Frontal cortex (tissue), 4 donors: ENCODE results near the gene CST5. TPM values are rescaled to one million over a fixed set of nuclear protein-coding genes. Genes with fewer than 3 reads are reported as not detected.
"Not testable (repeated sequence)": the region's sequence is repeated elsewhere in the genome, so short reads cannot be mapped to it uniquely, and the experiment has no call there.

Experiments used
- DNase-seq, 2 donors: peaks; one replicate each; pipeline ENCODE4 v3.0.0; 2012; ENCODE audit warnings: low spot score in 2 of 2
- FAIRE-seq: peaks from 2 replicates; lab custom pipeline; 2012; peaks lifted over from hg19 to GRCh38; lab: Jason Lieb, UNC
- total RNA-seq: library from RNA; depleted of rRNA; stranded (reverse); fragments of >200 nt; gene quantifications from one replicate; pipeline ENCODE4 v1.2.3, GENCODE V29; 2014
- donor health status: control.
- donor health status: control.
- donor health status: control.

The CST5 gene, protein sequence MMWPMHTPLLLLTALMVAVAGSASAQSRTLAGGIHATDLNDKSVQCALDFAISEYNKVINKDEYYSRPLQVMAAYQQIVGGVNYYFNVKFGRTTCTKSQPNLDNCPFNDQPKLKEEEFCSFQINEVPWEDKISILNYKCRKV
- not detected for total RNA-seq

DNA sequence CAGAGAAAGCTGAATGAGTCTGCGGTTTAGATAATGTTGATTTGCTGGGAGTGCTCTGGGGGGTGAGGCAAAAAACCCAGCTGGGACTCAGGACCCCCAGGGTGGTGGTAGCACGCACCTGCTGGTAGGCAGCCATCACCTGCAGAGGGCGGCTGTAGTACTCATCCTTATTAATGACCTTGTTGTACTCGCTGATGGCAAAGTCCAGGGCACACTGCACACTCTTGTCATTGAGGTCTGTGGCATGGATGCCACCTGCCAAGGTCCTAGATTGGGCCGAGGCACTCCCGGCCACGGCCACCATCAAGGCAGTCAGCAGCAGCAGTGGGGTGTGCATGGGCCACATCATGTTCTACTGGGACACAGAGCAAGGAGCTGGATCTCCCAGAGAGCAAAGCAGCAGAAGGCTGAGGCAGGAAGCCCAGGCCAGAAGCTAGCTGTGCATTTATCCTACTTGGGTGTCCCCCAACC, at the start of gene CST5:
CST5 (minus strand) TSS at position 421 of the 471 bp plus-strand sequence; CDS start at position 349, 72 bp downstream.
- FAIRE-seq (no peak), DNase-seq (no peak)

DNA sequence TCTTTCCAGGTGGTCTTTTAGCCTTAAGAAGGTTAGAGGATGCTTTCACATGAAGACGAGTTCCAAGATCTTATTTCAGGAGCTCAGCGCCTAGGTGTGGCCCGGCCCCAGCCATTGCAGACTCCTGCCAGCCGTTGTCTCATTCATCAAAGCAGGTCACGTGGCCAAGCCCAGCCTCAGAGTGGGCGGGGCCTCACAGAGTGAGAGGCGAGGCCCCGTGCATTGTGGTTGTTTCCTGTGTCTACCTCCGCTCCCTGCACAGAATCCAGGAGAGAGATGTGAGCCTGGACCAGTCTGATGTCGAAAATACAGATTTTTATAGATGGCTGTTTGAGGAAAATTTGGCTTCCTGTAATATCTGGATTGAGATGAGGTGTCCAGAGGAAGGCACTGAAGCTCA, 49.2 kb upstream of the CST5 start:
- DNase-seq (no peak), FAIRE-seq (no peak)

DNA sequence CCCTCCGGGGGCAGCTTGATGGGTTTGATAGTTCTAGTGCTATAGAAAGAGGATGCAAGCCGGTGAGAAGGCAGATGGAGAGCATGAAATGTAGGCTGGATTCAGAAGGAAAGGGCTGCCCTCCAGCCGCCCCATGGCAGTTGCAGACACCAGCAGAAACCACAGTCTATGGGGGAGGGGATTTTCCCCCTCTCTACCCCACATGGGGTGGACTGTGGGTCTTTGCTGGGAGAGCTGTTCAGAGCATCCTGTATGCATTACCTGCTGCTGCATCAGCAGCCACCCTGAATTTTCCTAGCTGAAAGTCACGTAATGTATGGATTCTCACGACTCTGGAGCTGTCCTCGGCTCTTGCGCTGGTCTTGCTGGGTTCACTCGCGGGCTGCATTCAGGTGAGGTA, 48.8 kb upstream of the CST5 start:
- DNase-seq (no peak), FAIRE-seq (no peak)

DNA sequence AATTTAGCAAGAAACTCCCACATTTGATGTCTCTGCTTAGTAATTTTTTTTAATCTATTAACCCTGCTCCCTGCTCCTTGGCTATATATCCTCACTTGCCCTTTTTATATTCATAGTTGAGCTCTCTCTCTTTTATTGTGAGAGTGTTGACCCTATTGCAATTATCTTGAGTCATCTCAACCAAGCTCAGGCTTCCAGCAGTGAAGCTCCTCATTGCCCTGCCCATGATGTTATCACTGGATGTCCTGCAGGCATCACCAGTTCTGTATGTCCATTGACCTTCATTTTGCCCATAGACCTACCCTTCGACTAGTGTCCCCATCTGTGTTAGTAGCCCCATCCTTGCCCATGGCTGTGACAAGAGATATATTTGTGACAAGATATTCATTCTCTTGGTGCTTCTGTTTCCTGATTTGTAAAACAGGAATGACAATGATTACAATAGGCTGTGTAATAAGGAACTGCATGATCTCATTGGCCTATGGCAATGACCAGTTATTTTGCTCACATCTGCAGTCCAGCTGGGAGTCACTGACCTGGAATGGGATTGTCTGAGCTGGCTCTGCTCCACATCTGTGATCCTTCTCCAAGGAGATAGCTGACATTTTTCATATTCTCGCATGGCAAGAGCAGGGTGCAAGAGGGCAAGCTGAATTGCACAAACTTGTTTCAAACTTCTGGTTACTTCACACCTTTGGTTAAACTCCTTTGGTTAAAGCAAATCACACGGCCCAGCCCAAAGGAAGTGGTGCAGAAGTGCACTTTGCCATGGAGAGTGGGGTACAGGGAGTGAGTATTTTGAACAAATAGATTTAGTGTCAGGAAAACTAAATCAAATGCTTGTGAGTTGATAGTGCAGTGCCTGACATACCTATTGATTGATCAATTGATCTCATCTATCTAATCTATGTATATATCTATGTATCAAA, 47.7 kb upstream of the CST5 start:
- FAIRE-seq (no peak), DNase-seq (no peak)

DNA sequence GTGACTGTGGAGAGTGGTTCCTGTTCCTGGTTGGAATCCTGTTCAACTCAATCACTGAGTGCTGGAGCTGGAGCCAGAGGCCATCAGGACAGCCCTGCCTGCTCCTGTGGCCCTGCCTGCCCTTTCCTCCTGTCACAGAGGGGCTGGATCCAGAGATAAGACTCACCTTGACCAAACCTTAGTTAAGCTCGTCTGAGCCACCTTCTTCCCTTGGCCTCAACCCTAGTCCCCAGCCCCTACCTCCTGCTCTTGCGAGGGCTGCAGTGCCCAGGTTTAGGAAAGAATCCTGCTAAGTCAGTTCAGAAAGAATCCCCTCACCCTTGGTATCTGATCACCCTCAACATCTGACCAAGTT, 47.0 kb upstream of the CST5 start:
- no peak for FAIRE-seq
- no peak for DNase-seq

DNA sequence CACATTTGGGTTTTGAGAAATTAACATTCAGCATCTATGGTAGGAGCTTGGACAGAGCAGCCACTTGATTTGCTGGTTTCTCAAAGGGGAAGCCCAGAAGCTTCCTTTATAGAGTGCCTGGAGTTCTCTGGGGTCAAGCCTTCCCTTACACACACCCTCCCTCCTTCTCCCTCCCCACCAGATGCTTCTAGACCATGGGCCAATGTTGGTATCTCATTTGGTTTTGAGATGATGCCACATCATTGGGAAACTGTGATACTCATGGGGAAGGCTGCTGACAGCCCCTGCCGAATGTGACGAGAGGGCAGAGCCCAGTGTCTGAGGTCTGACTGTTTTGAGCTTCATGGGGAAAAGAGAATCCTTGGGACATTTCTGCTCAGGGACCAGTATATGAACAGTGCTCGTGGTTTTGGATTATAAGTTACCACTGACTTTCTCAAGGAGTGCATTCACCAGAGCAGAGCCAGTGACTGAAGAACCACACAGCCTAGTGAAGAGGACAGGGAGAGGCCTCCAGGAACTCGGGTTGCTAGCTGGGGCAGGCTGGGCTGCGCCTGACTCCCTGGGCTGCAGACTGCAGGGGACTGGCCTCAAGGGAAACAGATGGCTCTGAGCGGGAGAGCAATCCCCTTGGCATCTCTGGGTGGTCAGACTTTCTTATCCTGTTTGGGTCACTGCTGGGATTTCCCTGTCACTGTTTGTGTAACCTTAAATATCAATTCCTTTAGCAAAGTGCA, 46.4 kb upstream of the CST5 start:
- DNase-seq, result no peak
- no peak for FAIRE-seq

DNA sequence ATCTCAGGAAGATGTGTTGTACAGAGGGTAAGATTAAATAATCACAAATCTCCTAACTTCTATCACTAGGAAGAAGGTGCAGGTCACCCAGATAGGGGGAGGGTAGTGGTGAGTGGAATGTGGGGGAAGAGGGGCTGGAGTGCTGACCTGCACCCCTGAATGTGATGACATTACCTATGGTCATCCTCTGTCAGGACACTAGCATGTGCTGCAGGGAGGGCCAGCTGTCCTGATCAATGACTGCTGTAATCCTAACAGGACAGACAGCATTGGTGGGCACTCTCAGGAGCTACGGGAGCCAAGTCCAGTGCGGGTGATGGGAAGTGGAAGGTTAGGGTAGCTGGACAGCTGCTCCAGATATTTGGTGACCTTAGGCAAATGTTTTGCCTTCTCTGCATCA, 45.2 kb upstream of the CST5 start:
- FAIRE-seq, result no peak
- DNase-seq, result no peak

DNA sequence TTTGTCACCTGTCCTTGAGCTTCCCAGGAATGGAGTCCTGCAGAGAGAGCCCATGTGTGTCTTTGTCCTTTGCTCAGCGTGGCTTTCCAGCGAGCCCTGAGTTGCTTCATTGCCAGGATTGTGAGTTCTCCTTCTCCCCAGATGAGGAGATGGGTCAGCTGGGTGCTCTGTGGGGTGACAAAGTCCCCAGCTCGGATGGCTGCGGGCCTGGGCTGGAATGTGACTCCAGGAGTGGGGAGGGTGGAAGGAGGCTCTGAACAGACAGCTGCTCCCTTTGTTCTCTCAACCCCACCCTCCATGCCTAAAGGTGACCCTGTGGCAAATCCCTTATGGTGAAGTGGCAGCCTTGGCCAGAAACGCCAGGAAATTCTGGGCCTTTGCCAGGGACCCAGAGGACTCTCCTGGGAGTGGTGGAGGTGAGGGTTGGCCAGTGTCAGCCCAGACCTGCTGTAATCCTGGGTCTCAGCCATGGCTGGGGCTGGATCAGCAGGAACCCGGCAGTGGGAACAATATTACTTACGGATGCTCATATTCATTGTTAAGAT, 44.4 kb upstream of the CST5 start:
- no peak for DNase-seq
- no peak for FAIRE-seq

DNA sequence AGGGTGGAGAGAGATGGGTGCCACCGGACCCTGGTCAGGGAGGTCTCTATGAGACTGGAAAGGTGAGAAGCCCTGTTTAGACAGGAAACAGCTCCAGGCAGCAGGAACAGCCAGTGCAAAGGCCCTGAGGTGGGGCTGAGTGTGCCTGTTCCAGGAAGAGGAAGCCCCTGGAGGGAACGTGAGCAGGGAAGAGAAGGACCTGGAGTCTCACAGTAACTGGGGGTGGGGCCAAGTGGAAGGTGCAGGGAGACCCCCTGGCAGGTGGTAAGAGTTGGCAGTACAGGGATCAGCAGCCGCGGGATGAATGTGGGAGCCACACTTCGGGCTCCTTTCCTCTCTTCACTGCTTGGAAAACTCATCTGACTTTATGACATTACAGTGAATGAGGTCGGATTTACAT, 43.8 kb upstream of the CST5 start:
- DNase-seq, result no peak
- no peak for FAIRE-seq

DNA sequence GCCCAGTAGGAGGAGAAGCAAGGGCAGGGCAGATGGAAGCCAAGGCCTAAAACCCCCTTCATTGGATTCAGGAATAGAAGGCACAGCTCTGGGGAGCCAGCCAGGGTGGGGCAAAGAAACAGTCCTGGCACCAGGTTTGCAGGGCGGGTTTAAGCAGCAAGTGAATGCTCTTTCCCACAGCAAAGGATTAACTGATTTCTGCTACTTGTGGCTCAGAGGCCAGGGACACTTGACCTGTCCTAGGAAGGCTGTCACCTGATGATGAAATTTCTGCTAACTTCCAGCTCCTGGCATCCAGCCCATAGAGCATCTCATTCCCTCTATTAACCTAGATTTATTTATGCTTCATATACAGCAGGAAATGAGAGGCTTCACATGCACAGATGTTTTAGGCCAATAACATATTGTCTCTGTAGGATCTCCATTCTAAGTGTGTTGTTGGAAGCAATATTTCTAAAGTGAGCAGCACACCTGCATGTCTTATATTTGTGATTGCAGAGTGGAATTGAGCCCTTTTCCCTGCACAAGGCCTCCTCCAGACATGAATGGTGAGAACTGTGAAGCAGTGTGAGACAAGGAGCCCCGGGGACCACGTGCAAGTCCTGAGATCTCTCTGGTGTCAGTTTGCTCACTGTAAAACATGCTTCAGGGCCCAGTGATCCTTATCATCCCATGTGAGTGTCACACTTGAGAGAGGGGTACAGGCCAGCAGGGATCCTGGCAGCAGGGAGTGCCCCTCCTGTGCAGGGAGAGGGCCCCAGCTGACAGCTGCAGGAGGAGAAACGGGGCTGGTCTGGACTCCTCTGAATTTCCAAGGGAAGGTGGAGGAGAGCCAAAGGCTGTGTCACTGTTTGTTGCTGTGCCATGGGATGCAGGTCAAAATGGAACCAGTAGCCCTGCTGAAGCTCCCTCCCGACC, 41.1 kb upstream of the CST5 start:
- FAIRE-seq (no peak), DNase-seq (no peak)

DNA sequence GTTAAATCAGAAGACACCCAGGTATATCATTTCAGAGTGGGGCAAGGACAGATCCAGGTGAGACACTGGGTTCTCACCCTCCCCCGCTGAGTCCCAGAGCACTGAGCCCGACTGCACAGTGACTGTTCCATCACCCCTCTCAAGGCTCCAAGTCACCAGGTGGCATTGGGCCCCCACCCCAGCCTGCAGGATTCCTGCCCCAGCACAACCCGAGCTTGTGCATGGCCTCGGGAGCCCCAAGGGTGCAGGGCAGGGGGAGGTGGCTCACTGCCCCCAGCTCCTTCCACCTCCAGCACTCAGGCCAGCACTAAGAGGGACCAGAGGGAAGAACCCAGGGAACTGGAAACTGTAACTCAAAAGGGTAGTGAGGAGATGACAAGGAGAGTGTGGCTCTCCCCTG, 39.3 kb upstream of the CST5 start:
- FAIRE-seq, result no peak
- DNase-seq, result no peak

DNA sequence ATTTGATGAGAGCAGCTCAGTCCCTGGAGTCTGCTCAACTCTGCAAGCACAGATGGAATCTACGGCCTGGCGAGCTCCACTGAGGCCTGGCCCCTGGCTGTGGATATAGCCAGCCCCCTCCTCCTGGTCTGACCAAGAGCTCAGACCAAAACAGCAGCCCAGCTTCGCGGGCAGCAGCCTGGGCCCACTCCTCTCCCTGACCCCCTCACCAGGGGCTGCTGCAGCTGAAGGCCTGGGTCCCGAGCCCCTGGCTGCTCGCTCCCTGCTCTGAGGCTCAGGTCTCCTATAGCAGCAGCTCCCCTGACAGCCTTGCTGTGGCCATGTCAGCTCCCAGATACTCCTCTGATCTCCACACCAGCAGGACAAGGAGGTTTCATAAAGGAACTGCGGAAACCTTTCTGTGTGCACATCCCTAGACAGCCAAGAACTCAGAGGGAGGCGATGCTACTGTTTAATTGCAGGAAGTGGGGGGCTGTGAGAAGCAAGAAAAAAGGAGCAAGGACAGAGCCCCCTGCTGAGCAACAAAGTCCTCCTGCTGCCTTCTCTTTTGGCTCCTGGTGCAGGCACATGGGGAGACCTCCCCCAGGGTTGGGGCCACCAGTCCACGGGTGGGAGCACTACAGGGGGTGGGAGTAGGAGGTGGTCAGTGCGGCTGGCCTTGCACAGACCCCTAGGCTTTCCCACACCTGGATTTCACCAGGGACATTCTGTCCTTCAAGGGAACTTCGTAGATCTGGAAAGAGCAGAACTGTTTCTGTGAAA, 38.7 kb upstream of the CST5 start:
- no peak for DNase-seq
- FAIRE-seq, result no peak

DNA sequence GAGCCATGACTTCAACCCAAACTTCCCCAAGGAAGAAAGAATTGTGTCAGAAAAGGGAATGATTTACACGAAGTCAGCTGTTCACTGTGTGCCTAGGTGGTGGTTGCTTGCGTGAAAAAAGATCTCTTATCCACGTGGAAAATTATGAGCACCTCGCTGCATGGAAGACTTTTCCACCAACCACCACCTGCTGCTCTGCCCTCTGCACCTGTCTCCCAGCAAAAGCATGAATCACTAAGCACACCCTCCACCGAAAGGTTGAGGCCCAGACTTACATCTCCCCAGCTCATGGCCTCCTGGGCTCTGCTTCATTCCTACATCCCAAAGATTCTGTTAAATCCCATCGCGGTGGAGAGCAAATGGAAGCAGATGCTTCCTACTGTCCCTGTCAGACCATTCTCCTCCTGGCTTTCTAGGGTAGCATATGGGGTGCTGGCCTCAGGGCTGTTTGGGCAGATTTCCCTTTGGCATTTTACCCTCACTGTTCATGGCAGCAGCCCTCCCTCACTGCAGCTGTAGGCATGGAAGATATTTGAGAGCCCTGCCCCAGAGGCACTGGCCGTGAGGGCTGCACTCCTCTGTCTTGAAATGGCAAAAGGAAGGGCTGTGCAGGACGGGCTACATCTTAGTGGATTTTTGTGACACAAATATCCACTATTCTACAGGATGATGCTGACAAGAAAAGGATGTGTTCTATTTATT, 37.6 kb upstream of the CST5 start:
- FAIRE-seq (no peak), DNase-seq (no peak)

DNA sequence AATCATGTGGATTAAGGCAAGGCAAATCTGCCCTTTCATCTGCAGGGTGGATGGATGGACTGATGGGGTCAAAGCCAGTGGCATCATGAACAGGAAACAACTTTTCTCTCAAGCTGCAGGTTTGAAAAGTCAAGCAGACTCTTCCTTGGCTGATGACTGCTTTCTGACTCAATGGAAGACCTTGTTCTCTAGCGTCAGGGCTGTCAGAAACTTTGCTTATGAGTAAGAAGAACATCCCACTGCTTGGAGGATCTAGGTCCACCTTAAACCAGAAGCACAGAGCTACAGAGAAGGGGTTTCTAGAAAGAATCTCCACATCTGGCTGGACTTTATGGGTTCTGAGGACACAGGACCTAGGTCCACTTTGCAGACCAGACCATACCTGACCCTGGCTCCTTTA, 36.3 kb upstream of the CST5 start:
- DNase-seq (no peak), FAIRE-seq (no peak)

DNA sequence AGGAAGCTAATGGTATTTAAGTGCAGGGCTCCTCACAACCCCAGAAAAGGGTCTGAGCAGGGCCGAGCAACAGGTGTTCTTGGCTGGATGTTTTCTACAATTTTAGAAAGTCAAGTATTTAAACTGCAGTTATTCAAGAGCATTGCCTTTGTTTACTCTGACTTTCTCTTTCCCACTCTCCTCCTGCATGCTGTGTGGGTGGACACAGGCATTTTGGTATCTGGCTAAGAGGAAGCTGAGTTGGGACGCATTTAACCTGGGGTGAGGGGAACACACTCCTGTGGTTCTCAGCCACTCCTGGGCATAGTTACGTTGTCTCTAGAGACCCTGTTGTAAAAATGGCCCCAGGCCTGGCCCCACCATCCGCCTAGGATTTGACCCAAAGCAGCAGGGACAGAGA, 34.9 kb upstream of the CST5 start:
- DNase-seq, FAIRE-seq: not testable (repeated sequence)

DNA sequence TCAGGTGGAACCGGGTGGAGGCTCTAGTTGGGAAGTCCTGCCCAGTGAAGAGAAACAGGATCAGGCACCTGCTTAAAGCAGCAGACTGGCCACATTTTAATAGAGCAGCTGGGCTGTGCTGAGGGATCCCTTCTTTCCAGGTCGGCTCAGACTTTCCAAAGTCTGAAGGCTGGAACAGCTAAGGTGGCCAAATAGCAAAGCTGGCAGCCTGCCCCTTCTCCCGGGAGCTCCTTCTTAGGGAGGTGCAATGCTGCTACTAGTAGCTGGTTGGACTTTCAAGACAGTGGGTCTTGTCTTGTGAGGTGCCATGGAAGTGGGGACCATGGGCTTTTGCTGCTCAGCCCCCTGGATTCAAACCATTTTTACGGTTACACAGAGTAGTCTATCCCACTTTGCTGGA, 30.7 kb upstream of the CST5 start:
- DNase-seq (no peak), FAIRE-seq (no peak)

DNA sequence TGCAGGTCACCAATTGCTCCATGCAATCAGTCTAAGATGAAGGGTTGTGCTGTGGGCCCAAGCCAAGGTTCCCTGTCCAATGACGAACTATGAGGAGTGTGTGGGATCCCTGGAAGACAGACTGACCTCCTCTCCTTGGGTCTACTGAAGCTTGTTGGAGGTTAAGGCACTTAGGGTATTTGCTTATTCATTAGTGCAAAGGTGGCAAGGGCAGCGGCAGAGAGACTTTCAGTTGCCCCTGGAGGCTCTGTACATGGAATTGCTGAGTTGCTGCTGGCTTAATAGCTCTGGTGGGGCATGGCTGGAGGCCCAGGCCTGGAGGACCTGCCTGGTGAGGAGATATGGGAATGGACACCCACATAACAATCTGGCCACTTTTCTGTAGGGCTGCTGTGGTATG, 29.8 kb upstream of the CST5 start:
- DNase-seq (no peak), FAIRE-seq (no peak)

DNA sequence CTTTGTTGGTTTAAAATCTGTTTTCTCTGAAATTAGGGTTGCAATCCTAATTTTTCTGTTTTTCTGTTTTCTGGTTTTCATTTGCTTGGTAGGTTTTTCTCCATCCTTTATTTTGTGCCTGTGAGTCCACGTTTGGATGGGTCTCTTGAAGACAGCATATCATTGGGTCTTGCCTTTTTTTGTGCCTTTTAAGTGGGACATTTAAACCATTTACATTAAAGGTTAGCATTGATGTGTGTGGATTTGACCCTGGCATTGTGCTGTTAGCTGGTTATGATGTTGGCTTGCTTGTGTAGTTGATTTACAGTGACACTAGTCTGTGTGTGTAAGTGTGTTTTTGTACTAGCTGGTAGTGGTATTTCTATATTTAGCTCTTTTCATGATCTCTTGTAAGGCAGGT, 28.0 kb upstream of the CST5 start:
- DNase-seq (no peak), FAIRE-seq (no peak)
